ENCODE measurements around the gene KIF21B. TPM values are rescaled to one million over a fixed set of nuclear protein-coding genes. Genes with fewer than 3 reads are reported as not detected.

KIF21B gene
- total and polyA plus RNA-seq, 4 donors: 1.3 to 7.4 (median 4.8) TPM

DNA sequence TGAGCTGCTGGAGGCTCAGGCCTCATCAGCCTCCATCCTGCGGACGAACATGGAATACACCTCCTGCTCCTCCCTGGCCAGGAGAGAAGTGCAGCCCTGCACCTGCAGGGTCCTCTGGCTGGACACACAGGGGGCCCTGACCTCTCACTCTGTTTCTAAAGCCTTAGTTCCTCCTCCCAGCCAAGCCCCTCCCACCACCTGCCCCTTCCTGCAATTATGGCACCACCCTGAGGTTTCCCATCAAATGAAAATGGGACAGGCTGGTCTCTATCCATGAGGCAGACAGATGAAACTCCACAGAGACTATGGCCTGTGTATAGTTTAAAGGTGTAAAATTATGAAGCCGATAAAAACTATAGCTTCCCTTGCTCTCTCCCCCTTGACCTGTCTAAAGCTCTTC is 46.1 kb upstream of the KIF21B start:
- WGBS, 2 donors: 89 to 98% methylated on average over 3 of the region's 3 CpGs
- no peak overlapping the region for H3K4me3 ChIP-seq
- H3K9me3 ChIP-seq (ENCODE audit: control insufficient read depth in 4 of 4, insufficient read depth in 3 of 4, low read length in 3 of 4): no peaks in the 10 kb centered on the region
- ATAC-seq (ENCODE audit: insufficient read depth, low FRiP score): no peak
- no peak for DNase-seq
- no peaks in the 10 kb centered on the region for H3K27me3 ChIP-seq (ENCODE audit: control insufficient read depth in 3 of 3, insufficient read depth in 3 of 3, low read length in 2 of 3)
- H3K27ac ChIP-seq (ENCODE audit: low read depth in 1 of 2, low read length in 1 of 2): no peak overlapping the region
- H3K9ac ChIP-seq (ENCODE audit: insufficient read depth in 1 of 2, low read length in 2 of 2): no peak overlapping the region
- TF ChIP-seq, protein P1, sequence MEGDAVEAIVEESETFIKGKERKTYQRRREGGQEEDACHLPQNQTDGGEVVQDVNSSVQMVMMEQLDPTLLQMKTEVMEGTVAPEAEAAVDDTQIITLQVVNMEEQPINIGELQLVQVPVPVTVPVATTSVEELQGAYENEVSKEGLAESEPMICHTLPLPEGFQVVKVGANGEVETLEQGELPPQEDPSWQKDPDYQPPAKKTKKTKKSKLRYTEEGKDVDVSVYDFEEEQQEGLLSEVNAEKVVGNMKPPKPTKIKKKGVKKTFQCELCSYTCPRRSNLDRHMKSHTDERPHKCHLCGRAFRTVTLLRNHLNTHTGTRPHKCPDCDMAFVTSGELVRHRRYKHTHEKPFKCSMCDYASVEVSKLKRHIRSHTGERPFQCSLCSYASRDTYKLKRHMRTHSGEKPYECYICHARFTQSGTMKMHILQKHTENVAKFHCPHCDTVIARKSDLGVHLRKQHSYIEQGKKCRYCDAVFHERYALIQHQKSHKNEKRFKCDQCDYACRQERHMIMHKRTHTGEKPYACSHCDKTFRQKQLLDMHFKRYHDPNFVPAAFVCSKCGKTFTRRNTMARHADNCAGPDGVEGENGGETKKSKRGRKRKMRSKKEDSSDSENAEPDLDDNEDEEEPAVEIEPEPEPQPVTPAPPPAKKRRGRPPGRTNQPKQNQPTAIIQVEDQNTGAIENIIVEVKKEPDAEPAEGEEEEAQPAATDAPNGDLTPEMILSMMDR (IDR thresholded peaks at IDR 0.05; ENCODE audit: control extremely low read depth, extremely low read depth): no peak
- no peaks in the 10 kb centered on the region for H3K36me3 ChIP-seq (ENCODE audit: control insufficient read depth in 4 of 4, insufficient read depth in 4 of 4, low read length in 4 of 4)
- H3K4me1 ChIP-seq (ENCODE audit: control insufficient read depth in 5 of 5, insufficient read depth in 5 of 5, low read length in 5 of 5): peaks cover 0 to 6% (median 0%) of the 10 kb centered on the region in 5 donors

DNA sequence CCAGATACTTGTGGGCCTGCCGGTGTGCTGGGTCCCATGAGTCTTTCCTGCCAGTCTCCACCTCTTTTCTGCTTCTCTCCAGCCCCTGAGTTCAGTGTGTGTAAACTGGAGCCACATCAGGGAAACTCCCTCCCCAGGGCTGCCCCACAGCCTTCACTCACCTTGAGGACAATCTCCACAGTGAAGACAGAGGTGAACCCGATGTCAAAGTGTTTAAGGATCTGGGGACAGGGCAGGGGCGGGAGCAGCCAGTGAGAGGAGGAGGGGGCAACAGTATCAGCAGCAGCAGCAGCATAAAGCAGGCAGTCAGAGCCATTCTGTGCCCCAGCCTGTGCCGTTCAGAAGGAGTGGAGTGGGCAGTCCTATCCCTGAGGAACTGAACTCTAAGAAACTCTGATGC is 45.5 kb upstream of the KIF21B start:
- Histone ChIP-seq H3K9me3 (ENCODE audit: control insufficient read depth in 4 of 4, insufficient read depth in 3 of 4, low read length in 3 of 4) (no peaks in the 10 kb centered on the region), H3K4me3 (no peak overlapping the region), H3K36me3 (ENCODE audit: control insufficient read depth in 4 of 4, insufficient read depth in 4 of 4, low read length in 4 of 4) (no peaks in the 10 kb centered on the region), H3K4me1 (ENCODE audit: control insufficient read depth in 5 of 5, insufficient read depth in 5 of 5, low read length in 5 of 5) (peaks cover 0 to 6% (median 0%) of the 10 kb centered on the region in 5 donors), H3K27me3 (ENCODE audit: control insufficient read depth in 3 of 3, insufficient read depth in 3 of 3, low read length in 2 of 3) (no peaks in the 10 kb centered on the region), H3K27ac (ENCODE audit: low read depth in 1 of 2, low read length in 1 of 2) (no peak overlapping the region), H3K9ac (ENCODE audit: insufficient read depth in 1 of 2, low read length in 2 of 2) (no peak overlapping the region)
- 71 to 80% methylated on average over 4 of the region's 4 CpGs for WGBS, 2 donors
- DNase-seq (no peak), ATAC-seq (ENCODE audit: insufficient read depth, low FRiP score) (no peak)
- TF ChIP-seq, protein P1 (IDR thresholded peaks at IDR 0.05; ENCODE audit: control extremely low read depth, extremely low read depth): no peak

DNA sequence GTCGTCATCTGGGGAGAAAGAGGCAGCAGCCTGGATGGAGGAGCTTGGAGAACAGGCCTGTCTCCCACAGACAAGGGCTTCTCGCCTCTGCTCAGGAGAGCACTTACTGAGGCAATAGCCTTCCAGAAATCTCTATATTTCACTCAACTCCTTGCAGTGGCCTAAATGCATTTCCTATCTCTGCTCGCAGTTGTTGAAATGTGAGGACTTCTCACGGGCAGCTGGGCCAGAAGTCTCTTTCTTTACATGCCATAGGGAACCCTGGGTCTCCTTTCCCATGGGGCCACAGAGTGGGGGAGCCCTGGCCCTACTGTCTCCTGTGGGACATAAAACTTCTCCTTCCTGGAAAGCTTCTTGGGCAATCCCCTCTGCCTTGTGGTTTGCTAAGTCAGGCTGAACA is 43.5 kb upstream of the KIF21B start:
- WGBS, 2 donors: 83 to 85% methylated on average over 4 of the region's 4 CpGs

More for the DNA sequence above, 43.5 kb upstream of the KIF21B start:
- Histone ChIP-seq H3K36me3 (ENCODE audit: control insufficient read depth in 4 of 4, insufficient read depth in 4 of 4, low read length in 4 of 4) (no peaks in the 10 kb centered on the region), H3K9ac (ENCODE audit: insufficient read depth in 1 of 2, low read length in 2 of 2) (no peak overlapping the region), H3K4me1 (ENCODE audit: control insufficient read depth in 5 of 5, insufficient read depth in 5 of 5, low read length in 5 of 5) (peaks cover 0 to 6% (median 0%) of the 10 kb centered on the region in 5 donors), H3K9me3 (ENCODE audit: control insufficient read depth in 4 of 4, insufficient read depth in 3 of 4, low read length in 3 of 4) (no peaks in the 10 kb centered on the region), H3K27ac (ENCODE audit: low read depth in 1 of 2, low read length in 1 of 2) (no peak overlapping the region), H3K4me3 (no peak overlapping the region), H3K27me3 (ENCODE audit: control insufficient read depth in 3 of 3, insufficient read depth in 3 of 3, low read length in 2 of 3) (no peaks in the 10 kb centered on the region)
- no peak for DNase-seq
- no peak for ATAC-seq (ENCODE audit: insufficient read depth, low FRiP score)
- TF ChIP-seq, protein P1 (IDR thresholded peaks at IDR 0.05; ENCODE audit: control extremely low read depth, extremely low read depth): no peak
